Measurements from ENCODE around the gene MYH11.
"Not testable (repeated sequence)": the region's sequence is repeated elsewhere in the genome, so short reads cannot be mapped to it uniquely, and the experiment has no call there.

MYH11 gene

GRCh38 chr16:15803618-15804017 lies 53.2 kb downstream of the MYH11 start:
- DNase-seq, result no peak

GRCh38 chr16:15799851-15800495 lies 56.9 kb downstream of the MYH11 start:
- no peak for DNase-seq

GRCh38 chr16:15798671-15799070 lies 58.2 kb downstream of the MYH11 start:
- DNase-seq, result no peak

GRCh38 chr16:15796885-15797284 lies 59.9 kb downstream of the MYH11 start:
- DNase-seq, result no peak

- DNase-seq, result no peak
Observed at GRCh38 chr16:15795615-15796014, 61.2 kb downstream of the MYH11 start.

- no peak for DNase-seq
Observed at GRCh38 chr16:15792563-15792971, 64.3 kb downstream of the MYH11 start.

- DNase-seq, result no peak
Observed at GRCh38 chr16:15790458-15790857, 66.4 kb downstream of the MYH11 start.

- DNase-seq, result not testable (repeated sequence)
Observed at GRCh38 chr16:15789816-15790215, 67.0 kb downstream of the MYH11 start.

GRCh38 chr16:15788846-15789239 lies 68.0 kb downstream of the MYH11 start:
- DNase-seq, result no peak

- no peak for DNase-seq
Observed at GRCh38 chr16:15786501-15786900, 70.3 kb downstream of the MYH11 start.

- no peak for DNase-seq
Observed at GRCh38 chr16:15785386-15786059, 71.3 kb downstream of the MYH11 start.

- DNase-seq, result no peak
Observed at GRCh38 chr16:15783985-15784384, 72.8 kb downstream of the MYH11 start.

- no peak for DNase-seq
Observed at GRCh38 chr16:15782573-15783365, 74.1 kb downstream of the MYH11 start.

GRCh38 chr16:15781650-15782049 lies 75.2 kb downstream of the MYH11 start:
- no peak for DNase-seq

- DNase-seq, result no peak
Observed at GRCh38 chr16:15780805-15781204, 76.0 kb downstream of the MYH11 start.

GRCh38 chr16:15779664-15780351 lies 77.0 kb downstream of the MYH11 start:
- DNase-seq, result no peak

GRCh38 chr16:15778999-15779614 lies 77.7 kb downstream of the MYH11 start:
- DNase-seq, result no peak

GRCh38 chr16:15778204-15778743 lies 78.6 kb downstream of the MYH11 start:
- no peak for DNase-seq

GRCh38 chr16:15777533-15778203 lies 79.2 kb downstream of the MYH11 start:
- DNase-seq, result peak; percentile 14

- DNase-seq, result no peak
Observed at GRCh38 chr16:15776572-15776971, 80.3 kb downstream of the MYH11 start.

GRCh38 chr16:15775663-15776304 lies 81.0 kb downstream of the MYH11 start:
- no peak for DNase-seq
